HG03354 (cell line): ENCODE data around the gene POLQ.
"Not testable (repeated sequence)": the region's sequence is repeated elsewhere in the genome, so short reads cannot be mapped to it uniquely, and the experiment has no call there.

Experiments
- ATAC-seq: cut with Tn5 transposase; IDR thresholded peaks from one replicate; pipeline ENCODE4 v1.9.1; 2021; ENCODE audit warnings: mild to moderate bottlenecking; ENCODE audit not compliant: unreplicated experiment, poor library complexity, severe bottlenecking

Gene POLQ

GRCh38 chr3:121515862-121516261, 29.9 kb downstream of the POLQ start:
- no peak for ATAC-seq

DNA sequence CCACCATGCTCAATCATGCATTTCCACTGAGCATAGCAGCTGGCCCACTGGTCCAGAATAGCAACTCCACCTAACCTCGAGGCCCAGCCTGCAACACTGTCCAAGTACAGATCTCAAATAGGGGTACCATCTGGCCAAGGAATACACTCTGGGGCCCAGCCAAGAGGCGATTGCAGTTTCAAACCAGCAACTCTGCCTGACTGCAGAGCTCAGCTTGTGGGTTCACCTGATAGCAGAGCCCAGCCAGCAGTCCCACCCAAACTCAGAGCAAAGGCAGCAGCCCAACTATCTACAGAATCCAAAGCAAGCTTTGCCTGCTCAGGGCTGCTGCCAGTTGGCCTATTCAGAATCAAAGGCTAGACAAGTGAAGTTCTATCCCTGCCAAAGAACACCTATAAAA, 30.5 kb downstream of the POLQ start:
- no peak for ATAC-seq

DNA sequence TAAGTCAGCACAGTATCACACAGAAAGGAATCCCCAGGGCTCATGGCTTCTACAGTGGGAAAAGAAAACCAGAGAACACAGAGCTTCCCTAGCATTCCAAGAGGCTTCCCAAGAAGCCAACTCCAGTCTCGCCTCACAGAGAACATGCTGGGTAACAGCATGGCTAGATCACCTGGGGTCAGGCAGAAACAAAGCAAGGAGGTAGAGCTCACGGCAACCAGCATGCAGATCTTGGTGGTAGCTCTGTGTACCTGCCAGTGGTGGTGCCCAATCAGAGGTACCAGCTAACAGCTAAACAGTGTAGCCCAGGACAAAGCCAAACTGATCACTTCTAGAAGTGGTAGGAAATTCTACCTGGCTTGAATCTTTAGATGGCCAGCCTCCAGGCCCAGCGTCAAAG, 31.3 kb downstream of the POLQ start:
- no peak for ATAC-seq

DNA sequence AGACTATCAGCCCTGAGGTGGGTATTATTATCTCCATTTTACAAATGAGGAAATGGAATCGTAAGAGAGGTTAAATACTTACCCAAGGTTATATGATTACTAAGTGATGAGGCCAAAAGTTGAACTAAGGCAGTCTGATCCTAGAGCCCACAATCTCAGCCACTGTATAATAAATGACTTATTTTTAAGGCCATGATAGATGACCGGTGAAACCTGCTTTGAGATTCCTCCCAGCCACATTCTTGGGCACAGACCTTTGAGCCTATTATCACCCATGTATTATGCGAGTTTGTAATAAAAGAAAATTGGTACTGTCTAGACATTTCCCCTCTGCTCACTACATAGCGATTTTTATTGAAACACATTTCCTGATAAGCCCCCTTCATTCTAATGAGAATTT, 37.4 kb downstream of the POLQ start:
- no peak for ATAC-seq

- no peak for ATAC-seq
Observed at GRCh38 chr3:121505256-121505655, 40.5 kb downstream of the POLQ start.

- no peak for ATAC-seq
Observed at GRCh38 chr3:121504618-121505017, 41.2 kb downstream of the POLQ start.

GRCh38 chr3:121496786-121497185, 49.0 kb downstream of the POLQ start:
- ATAC-seq, result no peak

DNA sequence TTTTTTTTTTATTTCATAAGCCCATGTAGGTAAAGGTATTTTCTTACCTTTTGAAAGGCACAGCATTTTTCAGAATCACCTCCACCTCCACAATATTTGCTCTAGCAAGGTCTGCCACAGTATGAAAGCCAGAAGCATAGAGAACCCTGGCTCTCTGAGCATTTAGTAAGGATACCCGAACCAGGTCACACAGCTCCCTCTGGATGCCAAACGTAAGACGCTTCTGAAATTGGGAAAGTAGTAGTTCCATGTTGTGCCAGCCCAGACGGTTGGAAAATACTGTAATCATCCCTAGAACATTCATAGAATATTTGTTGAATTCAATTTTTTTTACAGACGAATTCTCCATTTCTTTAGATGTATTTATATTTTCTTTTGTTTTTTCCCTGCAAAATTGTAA, 52.4 kb downstream of the POLQ start:
- no peak for ATAC-seq

GRCh38 chr3:121491683-121492320, 54.0 kb downstream of the POLQ start:
- ATAC-seq, result no peak

GRCh38 chr3:121490161-121490560, 55.6 kb downstream of the POLQ start:
- no peak for ATAC-seq

- ATAC-seq, result no peak
Observed at GRCh38 chr3:121488628-121489027, 57.2 kb downstream of the POLQ start.

DNA sequence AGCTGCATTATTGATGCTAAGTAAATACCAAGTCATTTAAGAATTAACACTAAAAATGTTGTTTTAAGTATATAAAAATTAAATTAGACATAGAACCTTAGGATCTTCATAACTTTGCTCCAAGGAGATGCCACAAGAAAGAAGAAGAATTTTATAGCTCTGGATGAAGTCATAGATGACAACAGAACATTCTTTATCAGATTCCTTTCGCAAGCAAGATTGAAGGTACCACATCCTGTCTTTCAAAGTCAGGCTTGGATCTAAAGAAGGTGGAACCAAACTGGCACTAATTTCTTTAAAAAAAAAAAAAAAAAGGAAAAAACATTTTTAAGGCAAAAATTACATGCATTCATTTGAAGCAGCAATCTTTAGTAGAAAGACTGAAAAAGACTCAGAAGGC, 62.5 kb downstream of the POLQ start:
- ATAC-seq, result no peak

GRCh38 chr3:121482660-121483059, 63.1 kb downstream of the POLQ start:
- no peak for ATAC-seq

- no peak for ATAC-seq
Observed at GRCh38 chr3:121481106-121481880, 64.5 kb downstream of the POLQ start.

DNA sequence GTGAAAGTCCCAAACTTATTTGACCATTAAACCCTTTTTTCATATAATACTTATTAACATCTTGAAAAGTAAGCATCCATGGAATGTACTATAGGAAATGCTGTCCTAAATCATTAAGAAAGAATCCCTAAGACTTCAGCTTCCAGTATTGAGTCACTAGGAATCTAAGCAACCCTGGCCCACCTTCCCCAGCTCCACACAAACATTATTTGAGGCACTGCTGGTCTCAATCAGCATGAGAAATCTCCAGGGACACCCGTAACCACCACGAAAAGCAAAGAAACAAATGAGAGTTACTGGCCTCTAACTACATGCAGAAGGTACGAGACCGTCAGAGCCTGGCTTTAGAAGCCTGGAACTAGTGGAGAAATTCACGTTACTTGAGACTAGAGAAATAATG, 68.2 kb downstream of the POLQ start:
- ATAC-seq, result no peak

DNA sequence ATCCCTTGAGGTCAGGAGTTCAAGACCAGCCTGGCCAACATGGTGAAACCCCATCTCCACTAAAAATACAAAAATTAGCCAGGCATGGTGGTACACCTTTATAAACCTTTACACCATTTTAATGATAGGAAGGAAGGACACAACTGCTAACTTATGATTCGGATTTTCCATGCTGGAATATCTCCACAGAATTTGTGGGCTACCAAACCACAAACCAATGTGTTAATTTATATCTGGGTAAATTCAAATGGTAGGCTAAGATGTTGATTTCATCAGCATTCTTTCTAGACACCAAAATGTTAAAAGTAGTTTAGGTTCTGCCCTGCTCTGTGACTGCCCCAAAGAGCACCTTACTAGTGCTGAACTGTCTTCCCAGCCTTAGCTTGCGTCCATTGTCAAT, 72.8 kb downstream of the POLQ start:
- ATAC-seq, result no peak

- no peak for ATAC-seq
Observed at GRCh38 chr3:121467085-121467484, 78.7 kb downstream of the POLQ start.

DNA sequence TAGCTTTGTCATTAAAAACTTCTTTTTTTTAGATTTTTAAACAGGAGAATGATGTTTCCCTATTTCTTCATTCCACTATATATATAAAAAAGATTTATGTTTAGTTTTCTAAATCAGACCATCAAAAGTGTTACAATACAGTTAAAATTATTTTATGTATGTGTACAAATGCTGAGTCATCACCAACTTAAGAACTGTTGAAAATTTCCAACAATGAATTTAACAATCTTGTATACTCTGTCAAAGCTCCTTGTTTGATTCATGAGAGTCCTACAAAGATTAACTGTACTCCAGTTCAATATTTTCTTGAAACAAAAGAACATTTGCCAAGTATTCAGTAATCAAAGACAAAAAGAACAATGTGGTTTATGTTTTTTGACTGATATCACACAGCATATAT, 82.0 kb downstream of the POLQ start:
- ATAC-seq, result no peak

DNA sequence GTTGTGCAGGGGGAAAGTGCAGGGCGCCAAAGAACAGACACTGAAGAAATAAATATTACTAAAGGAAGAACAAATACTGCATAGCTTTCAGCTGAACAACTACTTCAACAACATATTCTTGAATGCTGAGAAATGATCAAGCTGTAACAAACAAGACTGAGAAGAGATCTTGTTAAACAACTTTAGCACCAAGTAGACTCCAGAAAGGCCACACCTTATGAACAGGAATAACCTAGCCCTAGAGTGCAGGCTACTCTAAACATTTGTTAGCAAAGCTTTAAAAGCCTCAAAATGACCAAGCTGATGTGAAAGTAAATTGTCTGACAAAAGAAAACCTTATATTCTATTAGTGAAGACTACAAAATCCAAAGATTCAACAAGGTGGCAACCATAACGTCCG, 83.2 kb downstream of the POLQ start:
- no peak for ATAC-seq

DNA sequence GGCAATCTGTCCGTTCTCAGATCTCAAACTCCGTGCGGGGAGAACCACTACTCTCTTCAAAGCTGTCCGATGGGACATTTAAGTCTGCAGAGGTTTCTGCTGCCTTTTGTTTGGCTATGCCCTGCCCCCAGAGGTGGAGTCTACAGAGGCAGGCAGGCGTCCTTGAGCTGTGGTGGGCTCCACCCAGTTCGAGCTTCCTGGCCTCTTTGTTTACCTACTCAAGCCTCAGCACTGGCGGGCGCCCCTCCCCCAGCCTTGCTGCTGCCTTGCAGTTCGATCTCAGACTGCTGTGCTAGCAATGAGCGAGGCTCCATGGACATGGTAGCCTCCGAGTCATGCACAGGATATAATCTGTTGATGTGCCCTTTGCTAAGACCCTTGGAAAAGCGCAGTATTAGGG, 94.0 kb downstream of the POLQ start:
- not testable (repeated sequence) for ATAC-seq

GRCh38 chr3:121443456-121443855, 102.3 kb downstream of the POLQ start:
- no peak for ATAC-seq

DNA sequence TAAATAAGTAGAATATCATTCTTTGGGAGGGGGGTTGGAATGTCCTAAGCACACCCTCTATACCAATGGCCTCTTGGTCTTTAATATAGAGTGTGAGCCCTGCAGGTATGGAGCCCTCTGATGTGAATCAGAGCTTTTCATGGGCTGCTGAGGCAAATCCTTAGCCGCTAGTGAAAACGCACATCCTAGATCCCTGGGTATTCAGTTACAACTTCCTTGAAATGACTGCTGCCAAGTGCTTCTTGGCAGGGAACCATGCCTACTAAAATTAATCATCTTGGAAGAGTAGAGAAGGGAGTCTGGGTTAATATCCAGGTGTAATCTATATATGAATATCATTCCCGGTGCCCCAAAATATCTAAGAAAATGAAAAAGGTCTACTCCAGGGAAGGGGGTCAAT, 109.1 kb downstream of the POLQ start:
- ATAC-seq, result no peak
